Measurements from ENCODE around the gene PAPSS1. TPM values are rescaled to one million over a fixed set of nuclear protein-coding genes. Genes with fewer than 3 reads are reported as not detected.

The PAPSS1 gene
- total and polyA plus RNA-seq, 7 donors: 20.6 to 30.0 (median 25.5) TPM

GRCh38 chr4:107578321-107578720, 141.7 kb downstream of the PAPSS1 start:
- no peak for TF ChIP-seq POLR2AphosphoS5 (IDR thresholded peaks at IDR 0.05)
- Histone ChIP-seq H3K27me3 (no peaks in the 10 kb centered on the region), H3K4me1 (no peaks in the 10 kb centered on the region), H3K4me3 (no peak overlapping the region), H3K27ac (no peak overlapping the region), H3K36me3 (no peaks in the 10 kb centered on the region), H3K9me3 (no peaks in the 10 kb centered on the region)
- intact Hi-C loops (cut with DNase I): no loop called here
- whole genome bisulfite sequencing, 2 donors: 82 to 84% methylated on average over 2 of the region's 2 CpGs
- no peak for DNase-seq

GRCh38 chr4:107577743-107578142, 142.3 kb downstream of the PAPSS1 start:
- Histone ChIP-seq H3K9me3 (no peaks in the 10 kb centered on the region), H3K4me3 (no peak overlapping the region), H3K36me3 (no peaks in the 10 kb centered on the region), H3K27me3 (no peaks in the 10 kb centered on the region), H3K27ac (no peak overlapping the region), H3K4me1 (no peaks in the 10 kb centered on the region)
- intact Hi-C loops (cut with DNase I): no loop called here
- TF ChIP-seq POLR2AphosphoS5 (IDR thresholded peaks at IDR 0.05) (no peak), POLR2A (IDR thresholded peaks at IDR 0.05) (no peak), EP300 (IDR thresholded peaks at IDR 0.05) (no peak)
- TF ChIP-seq, protein P1, sequence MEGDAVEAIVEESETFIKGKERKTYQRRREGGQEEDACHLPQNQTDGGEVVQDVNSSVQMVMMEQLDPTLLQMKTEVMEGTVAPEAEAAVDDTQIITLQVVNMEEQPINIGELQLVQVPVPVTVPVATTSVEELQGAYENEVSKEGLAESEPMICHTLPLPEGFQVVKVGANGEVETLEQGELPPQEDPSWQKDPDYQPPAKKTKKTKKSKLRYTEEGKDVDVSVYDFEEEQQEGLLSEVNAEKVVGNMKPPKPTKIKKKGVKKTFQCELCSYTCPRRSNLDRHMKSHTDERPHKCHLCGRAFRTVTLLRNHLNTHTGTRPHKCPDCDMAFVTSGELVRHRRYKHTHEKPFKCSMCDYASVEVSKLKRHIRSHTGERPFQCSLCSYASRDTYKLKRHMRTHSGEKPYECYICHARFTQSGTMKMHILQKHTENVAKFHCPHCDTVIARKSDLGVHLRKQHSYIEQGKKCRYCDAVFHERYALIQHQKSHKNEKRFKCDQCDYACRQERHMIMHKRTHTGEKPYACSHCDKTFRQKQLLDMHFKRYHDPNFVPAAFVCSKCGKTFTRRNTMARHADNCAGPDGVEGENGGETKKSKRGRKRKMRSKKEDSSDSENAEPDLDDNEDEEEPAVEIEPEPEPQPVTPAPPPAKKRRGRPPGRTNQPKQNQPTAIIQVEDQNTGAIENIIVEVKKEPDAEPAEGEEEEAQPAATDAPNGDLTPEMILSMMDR (IDR thresholded peaks at IDR 0.05): no peak
- WGBS, 2 donors: 49 to 76% methylated on average over 3 of the region's 3 CpGs
- no peak for DNase-seq

GRCh38 chr4:107575243-107575642, 144.8 kb downstream of the PAPSS1 start:
- 89 to 93% methylated on average over 10 of the region's 10 CpGs for WGBS, 2 donors
- no peaks in the 10 kb centered on the region for H3K9me3 ChIP-seq
- intact Hi-C loops (cut with DNase I): no loop called here
- H3K27ac ChIP-seq: no peak overlapping the region
- H3K36me3 ChIP-seq: no peaks in the 10 kb centered on the region
- H3K4me3 ChIP-seq: no peak overlapping the region
- TF ChIP-seq POLR2AphosphoS5 (IDR thresholded peaks at IDR 0.05) (no peak), POLR2A (IDR thresholded peaks at IDR 0.05) (no peak), EP300 (IDR thresholded peaks at IDR 0.05) (no peak)
- TF ChIP-seq, protein P1 (IDR thresholded peaks at IDR 0.05): no peak
- H3K27me3 ChIP-seq: no peaks in the 10 kb centered on the region
- no peaks in the 10 kb centered on the region for H3K4me1 ChIP-seq
- no peak for DNase-seq

GRCh38 chr4:107572281-107572680, 147.8 kb downstream of the PAPSS1 start:
- H3K36me3 ChIP-seq: no peaks in the 10 kb centered on the region
- no peak for DNase-seq
- 73 to 80% methylated on average over 2 of the region's 2 CpGs for WGBS, 2 donors
- TF ChIP-seq, protein P1 (IDR thresholded peaks at IDR 0.05): no peak
- TF ChIP-seq EP300 (IDR thresholded peaks at IDR 0.05) (no peak), POLR2A (IDR thresholded peaks at IDR 0.05) (no peak), POLR2AphosphoS5 (IDR thresholded peaks at IDR 0.05) (no peak)
- no peaks in the 10 kb centered on the region for H3K9me3 ChIP-seq
- H3K4me1 ChIP-seq: no peaks in the 10 kb centered on the region
- H3K27ac ChIP-seq: no peak overlapping the region
- intact Hi-C loops (cut with DNase I): no loop called here
- no peaks in the 10 kb centered on the region for H3K27me3 ChIP-seq
- H3K4me3 ChIP-seq: no peak overlapping the region

GRCh38 chr4:107570952-107571351, 149.1 kb downstream of the PAPSS1 start:
- WGBS, 2 donors: 53 to 79% methylated on average over 2 of the region's 2 CpGs
- H3K27me3 ChIP-seq: no peaks in the 10 kb centered on the region
- no peak for DNase-seq
- no peak overlapping the region for H3K4me3 ChIP-seq
- H3K27ac ChIP-seq: no peak overlapping the region
- no peaks in the 10 kb centered on the region for H3K9me3 ChIP-seq
- intact Hi-C loops (cut with DNase I): no loop called here
- TF ChIP-seq POLR2AphosphoS5 (IDR thresholded peaks at IDR 0.05): no peak
- TF ChIP-seq, protein P1 (IDR thresholded peaks at IDR 0.05): no peak
- no peak for TF ChIP-seq POLR2A (IDR thresholded peaks at IDR 0.05)
- no peak for TF ChIP-seq EP300 (IDR thresholded peaks at IDR 0.05)
- no peaks in the 10 kb centered on the region for H3K36me3 ChIP-seq
- H3K4me1 ChIP-seq: no peaks in the 10 kb centered on the region
